ENCODE data around the gene TSSC4. TPM values are rescaled to one million over a fixed set of nuclear protein-coding genes. Genes with fewer than 3 reads are reported as not detected.

TSSC4 gene
- total RNA-seq, 4 donors from 2014 or later, result 24.2 to 35.5 (median 29.6) TPM

DNA sequence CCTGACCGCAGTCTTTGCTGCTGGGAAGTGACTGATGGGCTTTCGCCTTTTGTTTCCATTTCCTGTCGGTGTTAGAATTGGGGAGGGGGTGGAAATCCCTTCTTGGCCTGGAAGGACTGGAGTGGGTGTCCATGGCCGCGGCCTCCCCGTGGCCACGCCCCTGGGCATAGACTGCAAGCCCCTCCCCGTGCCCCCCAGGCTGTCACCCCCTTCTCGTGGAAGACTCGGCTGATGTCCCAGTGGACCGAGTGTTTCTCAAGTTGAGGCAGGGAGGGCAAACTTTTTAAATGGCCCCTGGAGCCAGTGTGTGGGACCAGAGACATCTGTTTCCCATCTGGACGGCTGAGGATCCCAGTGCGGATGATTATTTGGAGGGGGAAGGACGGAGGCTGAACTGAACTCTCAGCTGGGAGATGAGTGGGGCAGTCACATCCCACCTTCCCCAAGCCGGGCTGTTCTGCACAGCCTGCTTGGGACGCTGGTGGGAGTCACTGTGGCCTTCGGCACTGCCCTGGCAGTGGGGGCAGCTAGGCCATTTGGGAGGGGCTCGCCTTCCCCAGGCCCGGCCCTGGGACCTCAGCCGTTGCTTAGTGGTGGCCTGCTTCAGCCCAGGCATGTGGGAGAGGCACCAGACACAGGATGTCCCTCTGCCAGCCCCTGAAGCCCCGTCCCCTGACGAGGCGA is 21.9 kb upstream of the TSSC4 start:
- Histone ChIP-seq H3K9me3 (no peaks in the 10 kb centered on the region), H3K36me3 (no peaks in the 10 kb centered on the region), H3K4me1 (peaks cover 52 to 74% (median 53%) of the 10 kb centered on the region in 3 donors), H3K27ac (peak overlapping the region; percentile 96 to 99 (median 98)), H3K27me3 (no peaks in the 10 kb centered on the region), H3K4me3 (peak overlapping the region; percentile 78 to 97 (median 92))
- intact Hi-C loops (cut with DNase I), result no loop called here
- WGBS, 2 donors, result 0% methylated on average over 3 to 4 of the region's 23 CpGs
- TF ChIP-seq, protein P1, sequence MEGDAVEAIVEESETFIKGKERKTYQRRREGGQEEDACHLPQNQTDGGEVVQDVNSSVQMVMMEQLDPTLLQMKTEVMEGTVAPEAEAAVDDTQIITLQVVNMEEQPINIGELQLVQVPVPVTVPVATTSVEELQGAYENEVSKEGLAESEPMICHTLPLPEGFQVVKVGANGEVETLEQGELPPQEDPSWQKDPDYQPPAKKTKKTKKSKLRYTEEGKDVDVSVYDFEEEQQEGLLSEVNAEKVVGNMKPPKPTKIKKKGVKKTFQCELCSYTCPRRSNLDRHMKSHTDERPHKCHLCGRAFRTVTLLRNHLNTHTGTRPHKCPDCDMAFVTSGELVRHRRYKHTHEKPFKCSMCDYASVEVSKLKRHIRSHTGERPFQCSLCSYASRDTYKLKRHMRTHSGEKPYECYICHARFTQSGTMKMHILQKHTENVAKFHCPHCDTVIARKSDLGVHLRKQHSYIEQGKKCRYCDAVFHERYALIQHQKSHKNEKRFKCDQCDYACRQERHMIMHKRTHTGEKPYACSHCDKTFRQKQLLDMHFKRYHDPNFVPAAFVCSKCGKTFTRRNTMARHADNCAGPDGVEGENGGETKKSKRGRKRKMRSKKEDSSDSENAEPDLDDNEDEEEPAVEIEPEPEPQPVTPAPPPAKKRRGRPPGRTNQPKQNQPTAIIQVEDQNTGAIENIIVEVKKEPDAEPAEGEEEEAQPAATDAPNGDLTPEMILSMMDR (IDR thresholded peaks at IDR 0.05), result no peak
- no peak for TF ChIP-seq POLR2A (IDR thresholded peaks at IDR 0.05)
- no peak for DNase-seq

DNA sequence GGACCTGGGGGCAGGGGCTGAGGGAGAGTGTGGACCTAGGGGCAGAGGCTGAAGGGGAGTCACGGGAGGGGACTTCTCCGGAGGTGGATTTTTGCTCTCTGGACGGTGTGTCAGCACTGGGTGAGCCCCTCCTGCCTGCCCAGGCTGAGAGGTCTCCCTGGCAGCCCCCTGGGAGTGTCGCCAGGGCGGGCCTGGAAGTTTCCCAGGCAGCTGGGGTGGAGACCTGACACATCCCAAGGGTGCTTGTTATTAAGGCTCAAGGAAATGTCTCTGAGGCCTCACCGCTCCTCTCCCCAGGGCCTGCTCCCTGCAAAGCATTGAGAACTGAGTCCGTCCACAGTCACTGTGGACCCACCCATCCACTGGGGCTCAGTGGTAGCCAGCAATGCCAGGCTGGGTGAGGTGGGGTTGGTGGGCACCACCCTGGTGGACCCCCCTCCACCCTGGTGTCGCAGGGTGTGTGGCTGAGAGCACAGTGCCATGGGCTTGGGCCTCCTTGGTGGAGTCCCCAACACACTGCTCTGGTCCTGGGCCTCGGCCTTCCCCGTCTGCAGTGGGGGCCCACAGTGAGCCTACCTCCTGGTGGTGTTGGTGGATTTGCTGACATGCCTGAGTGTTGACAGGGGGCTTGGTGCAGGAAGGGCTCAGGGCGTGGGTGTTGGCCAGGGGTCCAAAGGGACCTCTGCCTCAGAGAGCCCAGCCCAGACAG is 20.9 kb upstream of the TSSC4 start:
- Histone ChIP-seq H3K4me3 (peak overlapping the region; percentile 2 to 97 (median 84)), H3K27ac (peak overlapping the region; percentile 96 to 99 (median 98)), H3K4me1 (peaks cover 59 to 80% (median 61%) of the 10 kb centered on the region in 3 donors), H3K36me3 (no peaks in the 10 kb centered on the region), H3K27me3 (no peaks in the 10 kb centered on the region), H3K9me3 (no peaks in the 10 kb centered on the region)
- WGBS, 2 donors, result 31 to 41% methylated on average over 5 to 6 of the region's 11 CpGs
- TF ChIP-seq POLR2A (IDR thresholded peaks at IDR 0.05), result no peak
- TF ChIP-seq, protein P1 (IDR thresholded peaks at IDR 0.05), result no peak
- intact Hi-C loops (cut with DNase I), result no loop called here
- no peak for DNase-seq

DNA sequence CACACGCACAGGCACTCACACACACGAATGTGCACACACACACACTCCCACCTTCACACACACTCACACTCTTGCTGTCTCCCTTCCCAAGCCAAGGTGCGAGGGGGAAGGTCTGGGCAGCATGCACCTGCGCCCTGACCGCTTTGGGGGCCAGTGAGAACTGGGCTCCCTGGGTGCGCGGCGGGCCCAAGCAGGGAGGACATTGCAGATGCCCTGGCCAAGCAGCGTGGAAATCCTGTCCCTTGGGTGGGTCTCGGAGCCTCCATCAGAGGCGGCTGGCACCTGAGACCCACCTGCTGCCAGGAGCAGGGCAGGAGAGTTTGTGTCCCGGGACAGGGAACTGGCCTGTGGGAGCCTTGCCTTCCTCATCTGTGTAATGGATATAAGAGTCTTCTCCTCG is 20.2 kb upstream of the TSSC4 start:
- DNase-seq, result no peak
- 39% methylated on average over 2 of the region's 13 CpGs; no CpG with 5 or more reads in 1 of the 2 donors for WGBS, 2 donors
- Histone ChIP-seq H3K27me3 (no peaks in the 10 kb centered on the region), H3K27ac (peak overlapping the region; percentile 96 to 99 (median 98)), H3K36me3 (peaks cover 0 to 6% (median 0%) of the 10 kb centered on the region in 3 donors), H3K9me3 (no peaks in the 10 kb centered on the region), H3K4me1 (peaks cover 66 to 88% (median 69%) of the 10 kb centered on the region in 3 donors), H3K4me3 (peak overlapping the region in 3 of 4 donors; percentile 11 to 97 (median 90))
- TF ChIP-seq, protein P1 (IDR thresholded peaks at IDR 0.05), result no peak
- no peak for TF ChIP-seq POLR2A (IDR thresholded peaks at IDR 0.05)
- intact Hi-C loops (cut with DNase I), result no loop called here

DNA sequence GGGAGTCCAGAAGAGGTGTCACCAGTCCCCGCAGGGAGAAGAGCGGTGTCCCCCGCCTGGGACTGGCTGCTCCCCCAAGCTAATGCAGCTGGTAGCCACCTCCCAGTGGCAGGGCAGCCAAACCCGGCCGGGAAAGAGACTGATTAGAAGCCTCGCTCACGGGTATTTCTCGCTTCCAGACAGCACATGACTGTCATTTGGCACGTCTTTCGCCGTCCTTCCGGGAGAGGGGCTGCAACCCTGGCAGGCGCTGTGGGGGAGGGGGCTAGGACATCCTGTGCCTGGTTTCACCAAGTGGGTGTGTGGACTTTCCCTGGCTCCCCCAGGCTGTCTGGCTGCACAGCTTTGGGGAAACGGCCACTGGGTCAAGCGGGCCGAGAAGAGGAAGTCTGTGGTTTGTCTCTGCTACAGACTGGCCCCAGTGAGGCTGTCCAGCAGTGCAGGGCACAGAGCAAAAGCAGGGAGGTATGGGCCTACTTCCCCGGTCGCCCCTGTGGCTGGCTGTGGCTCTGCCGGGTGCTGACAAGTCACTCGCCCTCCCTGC is 19.7 kb upstream of the TSSC4 start:
- no peaks in the 10 kb centered on the region for H3K27me3 ChIP-seq
- DNase-seq, result no peak
- intact Hi-C loops (cut with DNase I), result no loop called here
- H3K4me3 ChIP-seq, result peak overlapping the region in 3 of 4 donors; percentile 11 to 97 (median 90)
- TF ChIP-seq, protein P1 (IDR thresholded peaks at IDR 0.05), result no peak
- no peak for TF ChIP-seq POLR2A (IDR thresholded peaks at IDR 0.05)
- H3K9me3 ChIP-seq, result no peaks in the 10 kb centered on the region
- peaks cover 0 to 10% (median 0%) of the 10 kb centered on the region in 3 donors for H3K36me3 ChIP-seq
- 47 to 58% methylated on average over 3 to 7 of the region's 20 CpGs for WGBS, 2 donors
- H3K4me1 ChIP-seq, result peaks cover 71 to 93% (median 74%) of the 10 kb centered on the region in 3 donors
- peak overlapping the region; percentile 96 to 99 (median 98) for H3K27ac ChIP-seq
